ENCODE data around the gene NADK2. TPM values are rescaled to one million over a fixed set of nuclear protein-coding genes. Genes with fewer than 3 reads are reported as not detected.

The NADK2 gene
- total and polyA plus RNA-seq, 10 of the 15 experiments (the other 5 are each of a cell fraction or from before 2014, with no cell fraction given): 2.4 to 9.0 (median 6.3) TPM

GRCh38 chr5:36153298-36153677 lies 88.4 kb downstream of the NADK2 start:
- Histone ChIP-seq H3K27me3 (replicated peaks in 1 of 2; ENCODE audit: control insufficient read depth in 2 of 2, insufficient read depth in 2 of 2, low read length in 1 of 2) (no peaks in the 10 kb centered on the region), H3K4me1 (ENCODE audit: control insufficient read depth, insufficient read depth, low read length) (0 out of 2 replicates have a peak, but pooled peaks cover 4% of the 10 kb centered on the region), H3K9me3 (replicated peaks; ENCODE audit: control insufficient read depth, insufficient read depth, low read length) (no peaks in the 10 kb centered on the region), H3K9ac (ENCODE audit: control insufficient read depth, insufficient read depth, low read length) (peak overlapping the region; percentile 91), H3K36me3 (ENCODE audit: control insufficient read depth in 2 of 2, insufficient read depth in 2 of 2, low read length in 1 of 2) (peaks cover 0 to 2% of the 10 kb centered on the region in 2 experiments; a peak in 2 of 4 replicates), H3K4me3 (peak overlapping the region; percentile 36), H4K20me1 (ENCODE audit: control insufficient read depth, insufficient read depth) (no peaks in the 10 kb centered on the region), H2AFZ (ENCODE audit: control insufficient read depth, low read depth, low read length) (no peak overlapping the region; the same call in 1 of the 2 replicates), H3K79me2 (ENCODE audit: control insufficient read depth, insufficient read depth, low read length) (peaks cover 43% of the 10 kb centered on the region), H3K27ac (ENCODE audit: control insufficient read depth, insufficient read depth) (peak overlapping the region; percentile 8; the same call in 1 of the 2 replicates), H3K4me2 (ENCODE audit: control insufficient read depth, insufficient read depth) (peak overlapping the region; percentile 66)
- CTCF ChIA-PET: interaction anchor here (0.9 to 2.8 kb wide), 6 partner anchors 11 to 540 kb away, joined by 3 to 13 read pairs (median 6); partner anchors contain the start of gene NADK2
- FAIRE-seq (no peak), ATAC-seq (no peak), DNase-seq (ENCODE audit: low read depth, low spot score) (no peak)
- WGBS (ENCODE audit: insufficient coverage, insufficient replicate concordance, low lambda C conversion rate, missing lambda C conversion rate): 78% methylated on average over 7 of the region's 7 CpGs
- BruUV-seq (replicated peaks): no TSS peak
- TF ChIP-seq NFYA (IDR thresholded peaks at IDR 0.05; ENCODE audit: borderline replicate concordance, low read depth, low read length) (no peak), GABPA (IDR thresholded peaks at IDR 0.05; ENCODE audit: low read depth) (no peak), TARDBP (IDR thresholded peaks at IDR 0.05; ENCODE audit: borderline replicate concordance) (no peak), STAT3 (IDR thresholded peaks at IDR 0.05; ENCODE audit: low read depth, low read length) (no peak), RFX5 (IDR thresholded peaks at IDR 0.05; ENCODE audit: low read depth, low read length) (no peak), EZH2 (IDR thresholded peaks at IDR 0.05; ENCODE audit: borderline replicate concordance, control insufficient read depth, low read depth, low read length) (no peak), ZNF217 (IDR thresholded peaks at IDR 0.05) (no peak), HDAC2 (IDR thresholded peaks at IDR 0.05) (no peak), GATAD2B (conservative IDR thresholded peaks at IDR 0.05; ENCODE audit: low read depth) (no peak), SIN3A (IDR thresholded peaks at IDR 0.05; ENCODE audit: low read depth, low read length) (no peak), MXI1 (IDR thresholded peaks at IDR 0.05; ENCODE audit: low read depth, low read length) (no peak)
- TF ChIP-seq, protein P1, sequence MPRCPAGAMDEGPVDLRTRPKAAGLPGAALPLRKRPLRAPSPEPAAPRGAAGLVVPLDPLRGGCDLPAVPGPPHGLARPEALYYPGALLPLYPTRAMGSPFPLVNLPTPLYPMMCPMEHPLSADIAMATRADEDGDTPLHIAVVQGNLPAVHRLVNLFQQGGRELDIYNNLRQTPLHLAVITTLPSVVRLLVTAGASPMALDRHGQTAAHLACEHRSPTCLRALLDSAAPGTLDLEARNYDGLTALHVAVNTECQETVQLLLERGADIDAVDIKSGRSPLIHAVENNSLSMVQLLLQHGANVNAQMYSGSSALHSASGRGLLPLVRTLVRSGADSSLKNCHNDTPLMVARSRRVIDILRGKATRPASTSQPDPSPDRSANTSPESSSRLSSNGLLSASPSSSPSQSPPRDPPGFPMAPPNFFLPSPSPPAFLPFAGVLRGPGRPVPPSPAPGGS (IDR thresholded peaks at IDR 0.05; ENCODE audit: borderline replicate concordance, insufficient read depth, low read depth, low read length, poor library complexity, severe bottlenecking): no peak
- TF ChIP-seq, protein P2, sequence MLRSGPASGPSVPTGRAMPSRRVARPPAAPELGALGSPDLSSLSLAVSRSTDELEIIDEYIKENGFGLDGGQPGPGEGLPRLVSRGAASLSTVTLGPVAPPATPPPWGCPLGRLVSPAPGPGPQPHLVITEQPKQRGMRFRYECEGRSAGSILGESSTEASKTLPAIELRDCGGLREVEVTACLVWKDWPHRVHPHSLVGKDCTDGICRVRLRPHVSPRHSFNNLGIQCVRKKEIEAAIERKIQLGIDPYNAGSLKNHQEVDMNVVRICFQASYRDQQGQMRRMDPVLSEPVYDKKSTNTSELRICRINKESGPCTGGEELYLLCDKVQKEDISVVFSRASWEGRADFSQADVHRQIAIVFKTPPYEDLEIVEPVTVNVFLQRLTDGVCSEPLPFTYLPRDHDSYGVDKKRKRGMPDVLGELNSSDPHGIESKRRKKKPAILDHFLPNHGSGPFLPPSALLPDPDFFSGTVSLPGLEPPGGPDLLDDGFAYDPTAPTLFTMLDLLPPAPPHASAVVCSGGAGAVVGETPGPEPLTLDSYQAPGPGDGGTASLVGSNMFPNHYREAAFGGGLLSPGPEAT (IDR thresholded peaks at IDR 0.05; ENCODE audit: low read depth): no peak
- TF ChIP-seq, protein P3, sequence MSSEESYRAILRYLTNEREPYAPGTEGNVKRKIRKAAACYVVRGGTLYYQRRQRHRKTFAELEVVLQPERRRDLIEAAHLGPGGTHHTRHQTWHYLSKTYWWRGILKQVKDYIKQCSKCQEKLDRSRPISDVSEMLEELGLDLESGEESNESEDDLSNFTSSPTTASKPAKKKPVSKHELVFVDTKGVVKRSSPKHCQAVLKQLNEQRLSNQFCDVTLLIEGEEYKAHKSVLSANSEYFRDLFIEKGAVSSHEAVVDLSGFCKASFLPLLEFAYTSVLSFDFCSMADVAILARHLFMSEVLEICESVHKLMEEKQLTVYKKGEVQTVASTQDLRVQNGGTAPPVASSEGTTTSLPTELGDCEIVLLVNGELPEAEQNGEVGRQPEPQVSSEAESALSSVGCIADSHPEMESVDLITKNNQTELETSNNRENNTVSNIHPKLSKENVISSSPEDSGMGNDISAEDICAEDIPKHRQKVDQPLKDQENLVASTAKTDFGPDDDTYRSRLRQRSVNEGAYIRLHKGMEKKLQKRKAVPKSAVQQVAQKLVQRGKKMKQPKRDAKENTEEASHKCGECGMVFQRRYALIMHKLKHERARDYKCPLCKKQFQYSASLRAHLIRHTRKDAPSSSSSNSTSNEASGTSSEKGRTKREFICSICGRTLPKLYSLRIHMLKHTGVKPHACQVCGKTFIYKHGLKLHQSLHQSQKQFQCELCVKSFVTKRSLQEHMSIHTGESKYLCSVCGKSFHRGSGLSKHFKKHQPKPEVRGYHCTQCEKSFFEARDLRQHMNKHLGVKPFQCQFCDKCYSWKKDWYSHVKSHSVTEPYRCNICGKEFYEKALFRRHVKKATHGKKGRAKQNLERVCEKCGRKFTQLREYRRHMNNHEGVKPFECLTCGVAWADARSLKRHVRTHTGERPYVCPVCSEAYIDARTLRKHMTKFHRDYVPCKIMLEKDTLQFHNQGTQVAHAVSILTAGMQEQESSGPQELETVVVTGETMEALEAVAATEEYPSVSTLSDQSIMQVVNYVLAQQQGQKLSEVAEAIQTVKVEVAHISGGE (CRISPR knock-in tag; IDR thresholded peaks at IDR 0.05): no peak
- TF ChIP-seq, protein P4, sequence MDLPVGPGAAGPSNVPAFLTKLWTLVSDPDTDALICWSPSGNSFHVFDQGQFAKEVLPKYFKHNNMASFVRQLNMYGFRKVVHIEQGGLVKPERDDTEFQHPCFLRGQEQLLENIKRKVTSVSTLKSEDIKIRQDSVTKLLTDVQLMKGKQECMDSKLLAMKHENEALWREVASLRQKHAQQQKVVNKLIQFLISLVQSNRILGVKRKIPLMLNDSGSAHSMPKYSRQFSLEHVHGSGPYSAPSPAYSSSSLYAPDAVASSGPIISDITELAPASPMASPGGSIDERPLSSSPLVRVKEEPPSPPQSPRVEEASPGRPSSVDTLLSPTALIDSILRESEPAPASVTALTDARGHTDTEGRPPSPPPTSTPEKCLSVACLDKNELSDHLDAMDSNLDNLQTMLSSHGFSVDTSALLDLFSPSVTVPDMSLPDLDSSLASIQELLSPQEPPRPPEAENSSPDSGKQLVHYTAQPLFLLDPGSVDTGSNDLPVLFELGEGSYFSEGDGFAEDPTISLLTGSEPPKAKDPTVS (IDR thresholded peaks at IDR 0.05; ENCODE audit: low read depth, low read length): no peak
- SMC1A ChIA-PET (ENCODE audit: uncharacterized antibody, unreplicated experiment): interaction anchor here (0.8 to 5.5 kb wide), 4 partner anchors 24 to 88 kb away, joined by 3 to 23 read pairs (median 4); partner anchors contain the start of gene NADK2
- POLR2A ChIA-PET: interaction anchor here (0.6 to 1.4 kb wide), 3 partner anchors 16 to 1727 kb away, joined by 3 to 5 read pairs (median 3); no protein-coding TSS in a partner anchor
- RAD21 ChIA-PET (ENCODE audit: unreplicated experiment): interaction anchor here (1.4 to 2.1 kb wide), 3 partner anchors 12 to 88 kb away, joined by 5 to 14 read pairs (median 5); partner anchors contain the start of gene NADK2
- intact Hi-C loops (cut with micrococcal nuclease; ENCODE audit: unreplicated experiment): loop anchor here (10.0 kb wide), 2 partner anchors 722 to 1228 kb away; partner anchors contain the start of genes DNAJC21 and NIPBL
- in situ Hi-C loops (cut with MboI): no loop called here
